Lower lobe of right lung (tissue), 2 donors: Measurements from ENCODE around the gene ULBP1. TPM values are rescaled to one million over a fixed set of nuclear protein-coding genes. Genes with fewer than 3 reads are reported as not detected.
"Not testable (repeated sequence)": the region's sequence is repeated elsewhere in the genome, so short reads cannot be mapped to it uniquely, and the experiment has no call there.

Experiments used
- ATAC-seq, 2 donors: fragments of 200-7000 bp; cut with Tn5 transposase; one replicate each; pipeline ENCODE4 v1.9.1; 2020 to 2022; ENCODE audit warnings: mild to moderate bottlenecking in 2 of 2, moderate library complexity in 2 of 2
- DNase-seq: peaks from one replicate; pipeline ENCODE4 v3.0.0-alpha.2; 2020
- H3K27ac ChIP-seq: fragments of 200-600 bp; one replicate; pipeline ENCODE4 v1.8.0; 2022
- H3K27me3 ChIP-seq: fragments of 200-600 bp; one replicate; pipeline ENCODE4 v1.8.0; 2022; ENCODE audit warnings: low read depth
- H3K36me3 ChIP-seq: fragments of 200-600 bp; one replicate; pipeline ENCODE4 v1.8.0; 2022; ENCODE audit warnings: mild to moderate bottlenecking
- H3K4me1 ChIP-seq: fragments of 200-600 bp; one replicate; pipeline ENCODE4 v1.8.0; 2022
- H3K4me3 ChIP-seq: fragments of 200-600 bp; one replicate; pipeline ENCODE4 v1.8.0; 2022; ENCODE audit warnings: mild to moderate bottlenecking
- H3K9me3 ChIP-seq: fragments of 200-600 bp; one replicate; pipeline ENCODE4 v1.8.0; 2022
- intact Hi-C: fragments of 100-400 bp; cut with DNase I; formaldehyde crosslinking; loops from one replicate; pipeline ENCODE4 v1.11.0; 2022
- total RNA-seq: library from RNA; stranded (reverse); fragmentation: NEBNext Ultra II Directional; extraction: Animal tissue kit (Norgen Biotek cat#: 25700); gene quantifications from one replicate; pipeline ENCODE4 v1.2.1, GENCODE V29; 2021
- TF ChIP-seq, protein P1 (sequence below): fragments of 200-600 bp; IDR thresholded peaks from one replicate; pipeline ENCODE4 v1.8.0; 2022; ENCODE audit warnings: antibody characterized with exemption, mild to moderate bottlenecking
- donor health status: DM: no; HTN: yes; CAD: no; lungs with severe emphysema.

ULBP1 gene
- total RNA-seq, 1 donor from 2014 or later: 2.0 TPM

DNA sequence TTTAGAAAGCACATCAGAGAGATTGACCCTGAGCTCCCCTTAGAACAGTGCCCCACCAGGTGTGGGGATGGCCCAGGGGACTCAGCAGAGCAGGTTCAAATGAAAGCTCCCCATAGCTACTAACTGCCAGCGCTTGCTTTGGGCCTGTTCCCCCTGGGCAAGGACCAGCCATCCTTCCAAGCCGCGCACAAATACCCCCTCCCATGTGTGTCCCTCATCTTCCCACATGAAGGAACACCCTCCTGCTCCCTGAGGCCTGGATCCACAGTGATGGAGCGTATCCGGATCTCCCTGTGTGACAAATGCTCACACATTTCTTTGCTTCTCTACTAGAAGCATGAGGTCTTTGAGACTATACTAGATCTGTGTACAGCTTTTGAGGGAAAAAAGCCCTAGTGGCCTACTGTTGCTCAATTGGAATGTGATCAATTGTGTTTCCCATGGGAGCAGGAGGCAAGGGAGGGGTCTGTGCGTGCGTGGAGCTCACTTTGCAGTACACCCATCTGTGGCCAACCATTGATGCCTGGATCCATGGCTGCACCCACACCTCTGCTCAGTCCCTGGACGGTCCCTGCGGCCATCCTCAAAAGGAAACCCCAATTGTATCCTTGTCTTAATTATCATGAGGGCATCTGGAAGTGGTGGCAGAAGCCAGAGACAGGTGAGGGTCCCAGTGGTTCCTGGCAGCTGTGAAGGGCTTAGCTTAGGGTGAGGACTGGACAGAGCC, 39.4 kb upstream of the ULBP1 start:
- peaks cover 17% of the 10 kb centered on the region for H3K27me3 ChIP-seq
- H3K4me3 ChIP-seq: no peak overlapping the region
- no peak overlapping the region for H3K27ac ChIP-seq
- DNase-seq (no peak), ATAC-seq (no peak)
- peaks cover 22% of the 10 kb centered on the region for H3K4me1 ChIP-seq
- H3K9me3 ChIP-seq: no peaks in the 10 kb centered on the region
- no peaks in the 10 kb centered on the region for H3K36me3 ChIP-seq
- TF ChIP-seq, protein P1, sequence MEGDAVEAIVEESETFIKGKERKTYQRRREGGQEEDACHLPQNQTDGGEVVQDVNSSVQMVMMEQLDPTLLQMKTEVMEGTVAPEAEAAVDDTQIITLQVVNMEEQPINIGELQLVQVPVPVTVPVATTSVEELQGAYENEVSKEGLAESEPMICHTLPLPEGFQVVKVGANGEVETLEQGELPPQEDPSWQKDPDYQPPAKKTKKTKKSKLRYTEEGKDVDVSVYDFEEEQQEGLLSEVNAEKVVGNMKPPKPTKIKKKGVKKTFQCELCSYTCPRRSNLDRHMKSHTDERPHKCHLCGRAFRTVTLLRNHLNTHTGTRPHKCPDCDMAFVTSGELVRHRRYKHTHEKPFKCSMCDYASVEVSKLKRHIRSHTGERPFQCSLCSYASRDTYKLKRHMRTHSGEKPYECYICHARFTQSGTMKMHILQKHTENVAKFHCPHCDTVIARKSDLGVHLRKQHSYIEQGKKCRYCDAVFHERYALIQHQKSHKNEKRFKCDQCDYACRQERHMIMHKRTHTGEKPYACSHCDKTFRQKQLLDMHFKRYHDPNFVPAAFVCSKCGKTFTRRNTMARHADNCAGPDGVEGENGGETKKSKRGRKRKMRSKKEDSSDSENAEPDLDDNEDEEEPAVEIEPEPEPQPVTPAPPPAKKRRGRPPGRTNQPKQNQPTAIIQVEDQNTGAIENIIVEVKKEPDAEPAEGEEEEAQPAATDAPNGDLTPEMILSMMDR: no peak
- intact Hi-C loops: loop anchor here (10.0 kb wide), 1 partner anchor 90 kb away; no protein-coding TSS in a partner anchor

DNA sequence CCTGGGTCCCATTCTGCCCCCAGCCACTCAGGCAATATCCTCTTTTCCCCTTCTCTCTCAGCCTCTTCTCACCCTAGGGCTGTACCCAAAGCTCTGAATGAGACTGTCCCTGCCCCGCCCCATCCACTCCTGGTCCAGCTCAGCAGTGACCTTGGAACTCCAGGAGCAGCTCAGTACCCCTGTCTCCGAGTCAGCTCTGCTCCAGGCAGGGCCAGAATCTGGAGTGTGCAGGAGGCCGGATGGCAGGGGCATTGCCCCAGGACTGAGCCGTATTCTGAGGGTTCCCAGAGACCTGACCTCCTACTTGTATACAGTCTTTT, 38.9 kb upstream of the ULBP1 start:
- TF ChIP-seq, protein P1: no peak
- no peaks in the 10 kb centered on the region for H3K9me3 ChIP-seq
- ATAC-seq (no peak), DNase-seq (no peak)
- intact Hi-C loops: loop anchor here (10.0 kb wide), 1 partner anchor 90 kb away; no protein-coding TSS in a partner anchor
- no peaks in the 10 kb centered on the region for H3K36me3 ChIP-seq
- peak overlapping the region; percentile 61 for H3K4me3 ChIP-seq
- peaks cover 22% of the 10 kb centered on the region for H3K4me1 ChIP-seq
- H3K27me3 ChIP-seq: peaks cover 20% of the 10 kb centered on the region
- H3K27ac ChIP-seq: peak overlapping the region; percentile 71

DNA sequence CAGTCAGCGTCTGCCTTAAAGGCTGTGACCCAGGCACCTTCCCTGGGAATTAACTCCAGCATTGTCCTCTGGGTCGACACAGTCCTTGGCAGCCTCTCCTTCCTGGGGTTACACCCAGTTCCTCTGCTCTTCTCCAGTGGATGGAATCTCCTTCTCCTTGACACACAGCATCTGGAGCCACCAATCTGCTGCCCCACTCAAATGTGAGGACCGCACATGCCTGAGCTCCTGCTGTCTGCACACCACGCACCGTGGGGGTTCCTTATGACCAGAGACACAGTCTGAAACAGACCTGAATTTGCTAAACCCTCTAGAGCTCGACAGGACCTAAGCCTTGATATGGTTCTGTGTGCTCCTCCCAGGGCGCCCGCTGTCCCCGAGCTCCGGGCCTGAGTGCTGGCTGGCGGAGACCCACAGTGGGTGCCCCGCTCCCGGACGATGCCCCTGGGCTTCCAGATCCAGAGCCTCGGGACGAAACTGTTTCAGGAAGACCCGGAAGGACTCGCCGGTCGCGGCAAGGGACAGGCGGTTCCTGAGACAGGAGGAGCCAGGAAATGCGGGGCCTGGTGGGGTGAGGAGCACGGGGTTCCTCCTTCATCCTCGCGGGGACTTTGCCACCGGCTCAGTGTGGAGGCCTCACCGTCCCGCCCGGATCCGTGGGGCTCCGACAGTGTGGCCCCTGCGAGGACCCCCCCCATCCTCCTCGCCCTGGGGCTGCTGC, 38.3 kb upstream of the ULBP1 start:
- Histone ChIP-seq H3K4me1 (peaks cover 22% of the 10 kb centered on the region), H3K36me3 (no peaks in the 10 kb centered on the region), H3K27ac (peak overlapping the region; percentile 71), H3K27me3 (peaks cover 20% of the 10 kb centered on the region), H3K4me3 (peak overlapping the region; percentile 61), H3K9me3 (no peaks in the 10 kb centered on the region)
- peak; percentile 46 to 51 for ATAC-seq
- DNase-seq: peak; percentile 61
- intact Hi-C loops: loop anchor here (10.0 kb wide), 1 partner anchor 91 kb away; no protein-coding TSS in a partner anchor
- TF ChIP-seq, protein P1: no peak

DNA sequence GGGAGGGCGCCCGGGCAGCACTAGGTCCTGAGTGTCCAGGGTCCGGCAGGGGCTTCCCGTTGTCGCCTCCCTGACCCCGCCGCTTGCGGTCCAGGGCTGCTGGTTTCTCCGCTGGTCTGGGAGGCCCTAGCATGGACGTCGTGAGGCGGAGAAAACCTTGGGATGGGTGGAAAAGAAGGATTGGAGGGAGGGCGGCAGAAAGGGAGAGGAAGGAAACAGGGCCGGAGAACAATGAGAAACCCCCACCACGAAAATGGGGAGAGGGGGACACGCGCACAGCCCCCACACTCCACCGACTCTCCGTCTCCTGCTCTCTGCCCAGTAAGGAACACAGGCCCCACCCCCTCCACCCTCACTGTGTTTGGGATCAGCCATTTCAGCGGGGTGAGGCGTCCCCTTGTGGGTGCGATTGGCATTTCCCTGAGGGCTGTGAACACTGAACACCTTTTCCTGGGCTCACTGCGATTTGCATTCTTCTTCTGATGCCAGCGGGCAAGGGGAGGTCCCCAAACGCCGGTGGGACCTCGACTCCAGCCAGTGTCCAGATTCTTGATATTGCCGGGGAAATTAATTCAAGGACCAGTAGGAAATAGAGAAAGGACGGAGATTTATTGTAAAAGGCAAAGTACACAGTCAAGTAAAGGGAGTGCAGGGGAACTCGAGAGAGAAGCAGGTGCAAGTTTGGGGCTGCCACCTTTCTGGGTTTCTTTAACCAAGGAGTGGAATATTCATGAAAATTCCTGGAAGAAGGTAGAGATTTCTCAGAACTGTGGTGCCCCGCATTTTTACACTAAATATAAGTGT, 37.6 kb upstream of the ULBP1 start:
- intact Hi-C loops: loop anchor here (10.0 kb wide), 1 partner anchor 91 kb away; no protein-coding TSS in a partner anchor
- Histone ChIP-seq H3K27ac (peak overlapping the region; percentile 71), H3K9me3 (no peaks in the 10 kb centered on the region), H3K4me1 (peaks cover 22% of the 10 kb centered on the region), H3K27me3 (peaks cover 25% of the 10 kb centered on the region), H3K4me3 (peak overlapping the region; percentile 61), H3K36me3 (no peaks in the 10 kb centered on the region)
- TF ChIP-seq, protein P1: peak; percentile 82
- peak; percentile 90 for DNase-seq
- peak; percentile 93 to 94 for ATAC-seq

DNA sequence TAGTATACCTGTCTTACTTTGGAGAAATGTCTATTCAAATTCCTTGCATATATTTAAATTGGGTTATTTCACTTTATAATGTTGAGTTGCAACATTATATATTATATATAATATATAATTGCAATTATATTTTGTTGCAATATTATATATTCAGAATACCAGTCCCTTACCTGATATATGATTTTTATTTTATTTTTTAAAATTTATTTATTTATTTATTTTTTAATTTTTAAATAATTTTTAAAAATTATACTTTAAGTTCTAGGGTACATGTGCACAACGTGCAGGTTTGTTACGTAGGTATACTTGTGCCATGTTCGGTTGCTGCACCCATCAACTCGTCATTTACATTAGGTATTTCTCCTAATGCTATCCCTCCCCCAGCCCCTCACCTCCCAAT, 36.7 kb upstream of the ULBP1 start:
- H3K9me3 ChIP-seq, ATAC-seq, H3K27ac ChIP-seq, DNase-seq, H3K36me3 ChIP-seq, H3K4me3 ChIP-seq: not testable (repeated sequence)
- peaks cover 34% of the 10 kb centered on the region for H3K27me3 ChIP-seq
- intact Hi-C loops: loop anchor here (10.0 kb wide), 1 partner anchor 92 kb away; no protein-coding TSS in a partner anchor
- peaks cover 22% of the 10 kb centered on the region for H3K4me1 ChIP-seq
